ENCODE data around the gene DAB2IP.
A peak's percentile ranks its signal among the peaks of the same experiment; 100 is the strongest.

The DAB2IP gene

DNA sequence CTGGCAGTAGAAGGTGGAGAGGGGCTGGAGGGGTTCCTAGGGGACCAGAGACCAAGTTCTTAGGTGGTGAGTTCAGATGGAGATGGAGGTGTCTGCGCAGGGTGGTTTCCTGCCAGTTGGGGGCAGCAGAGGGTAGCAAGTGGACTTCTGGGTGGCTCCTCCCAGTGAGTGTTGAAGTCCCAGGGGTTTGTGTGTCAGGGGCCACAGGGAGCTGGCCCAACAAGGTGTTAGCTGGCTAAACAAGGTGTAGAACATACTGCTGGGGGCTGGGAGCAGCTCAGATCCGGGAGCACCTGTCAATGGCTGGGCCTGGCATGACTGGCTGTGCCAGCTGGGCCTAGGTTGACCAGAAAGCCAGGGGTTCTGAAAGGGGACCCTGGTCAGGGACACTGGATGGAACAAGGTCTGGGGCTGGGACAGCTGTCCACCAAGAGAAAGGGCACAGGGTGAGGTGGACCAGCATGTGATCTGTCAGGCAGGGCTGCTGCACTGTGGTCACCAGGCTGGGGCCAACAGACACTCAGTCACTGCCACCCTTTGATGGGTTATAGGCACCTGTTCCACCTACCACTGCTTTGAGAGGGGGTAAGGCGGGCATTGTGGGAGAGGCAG, 35.6 kb downstream of the DAB2IP start:
- DNase-seq, result peak; percentile 75

GRCh38 chr9:121688146-121688680, 36.8 kb downstream of the DAB2IP start:
- DNase-seq, result no peak

DNA sequence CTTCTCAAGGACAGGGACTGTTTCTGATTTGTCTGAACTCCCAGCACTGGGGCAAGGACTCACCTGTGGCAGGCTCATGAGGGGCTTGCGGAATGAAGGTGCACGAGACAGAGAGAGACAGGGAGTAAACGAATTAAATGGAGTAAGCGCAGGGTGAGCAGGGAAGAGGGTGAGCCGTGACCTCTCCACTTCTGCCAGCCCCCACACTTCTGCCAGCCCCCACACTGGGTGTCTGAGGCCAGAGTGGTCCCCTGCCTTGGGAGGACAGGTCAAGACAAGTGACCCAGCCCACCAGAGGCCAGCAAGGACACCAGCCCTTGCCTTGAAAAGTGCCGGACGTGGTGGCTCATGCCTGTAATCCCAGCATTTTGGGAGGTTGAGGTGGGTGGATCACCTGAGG, 37.2 kb downstream of the DAB2IP start:
- no peak for DNase-seq

GRCh38 chr9:121689461-121690157, 38.2 kb downstream of the DAB2IP start:
- DNase-seq, result no peak

DNA sequence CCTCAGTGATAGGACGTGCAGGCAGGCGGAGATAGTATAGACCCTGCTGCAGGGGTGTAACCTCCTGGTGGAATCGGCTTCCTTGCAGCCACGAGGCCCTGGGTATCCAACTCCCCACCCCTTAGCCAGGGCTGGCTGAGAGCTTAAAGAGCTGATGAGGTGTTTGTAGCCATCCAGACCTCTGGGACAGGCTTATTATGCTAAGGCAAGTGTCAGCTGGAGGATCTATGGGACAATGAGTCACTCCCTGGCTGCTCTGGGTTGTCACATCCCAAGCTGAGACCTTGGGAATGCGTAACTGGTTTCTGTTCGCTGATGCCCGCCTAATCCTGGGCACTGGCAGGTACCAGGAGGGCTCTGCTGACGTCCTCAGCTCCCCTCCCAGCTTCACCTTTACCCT, 38.9 kb downstream of the DAB2IP start:
- no peak for DNase-seq

- DNase-seq, result no peak
Observed at GRCh38 chr9:121690766-121691165, 39.3 kb downstream of the DAB2IP start.

DNA sequence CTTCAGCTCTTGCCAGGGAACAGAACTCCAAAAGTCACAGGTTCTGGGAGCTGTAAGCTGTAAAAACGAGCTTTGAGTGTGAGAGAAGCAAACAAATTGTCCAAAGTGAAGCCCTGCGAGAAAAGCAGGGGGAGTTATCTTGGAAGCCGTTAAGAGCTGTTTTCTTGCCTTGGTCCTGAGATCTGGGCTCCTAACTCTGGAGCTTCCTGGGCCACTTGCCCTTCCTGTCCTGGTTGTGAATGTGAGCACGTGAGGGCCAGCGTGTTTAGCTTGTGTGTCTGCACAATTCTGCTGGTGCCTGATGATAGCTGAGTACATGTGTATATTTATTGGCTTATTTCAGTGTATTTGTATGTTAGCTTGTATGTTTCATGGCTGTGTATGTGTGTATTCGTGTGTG, 40.5 kb downstream of the DAB2IP start:
- DNase-seq, result no peak

GRCh38 chr9:121692606-121693387, 41.4 kb downstream of the DAB2IP start:
- no peak for DNase-seq

DNA sequence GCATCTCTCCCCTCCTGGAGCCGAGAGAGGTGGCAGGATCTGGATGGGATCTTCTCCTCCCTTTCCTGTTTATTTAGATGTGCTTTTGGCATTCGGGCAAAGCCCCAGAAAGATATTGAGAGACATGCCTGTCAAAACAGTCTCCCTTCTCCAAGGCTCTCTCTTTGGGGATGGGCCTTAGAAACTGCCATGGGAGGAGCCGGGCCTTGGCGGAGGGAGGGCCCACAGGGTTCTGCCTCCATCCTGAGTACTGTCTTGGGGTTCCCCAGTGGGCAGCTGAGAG, 41.9 kb downstream of the DAB2IP start:
- DNase-seq, result no peak

DNA sequence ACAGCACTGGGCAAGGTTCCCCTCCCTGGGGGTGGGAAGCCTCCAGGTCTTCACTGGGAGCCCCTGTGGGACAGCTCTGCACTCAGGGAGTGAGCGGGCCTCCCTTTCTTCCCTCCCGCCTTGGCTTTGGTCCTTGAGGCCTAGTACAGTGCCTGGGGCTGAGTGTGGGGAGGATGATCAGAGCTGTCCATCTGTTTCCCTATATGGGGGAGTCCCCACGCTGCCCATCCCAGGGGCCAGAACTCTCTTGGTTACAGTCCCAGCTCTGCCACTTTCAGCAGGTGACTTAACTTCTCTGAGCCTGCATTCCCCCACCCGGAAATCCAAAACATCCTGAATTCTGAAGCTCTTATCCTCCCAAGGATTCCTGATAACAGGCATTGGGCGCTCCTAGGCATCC, 42.6 kb downstream of the DAB2IP start:
- no peak for DNase-seq

DNA sequence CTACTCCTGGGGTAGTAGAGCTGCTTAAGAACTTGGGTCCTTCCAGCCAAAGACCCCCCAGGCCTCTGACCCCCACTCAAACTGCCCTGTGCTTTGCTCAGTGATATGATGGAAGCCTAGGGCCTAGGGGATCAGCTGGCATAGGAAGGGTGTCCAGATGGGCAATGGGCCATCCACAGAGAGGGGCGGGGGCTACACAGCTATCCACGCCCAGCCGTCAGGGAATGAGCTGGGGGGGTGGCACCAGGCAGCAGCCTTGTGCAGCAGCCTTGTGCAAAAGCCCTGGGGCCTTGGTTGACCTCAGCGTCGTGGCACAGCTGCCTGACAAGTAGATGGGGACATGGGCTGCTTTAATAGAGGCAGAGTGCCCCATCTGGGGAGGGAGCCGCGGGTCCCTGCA, 43.2 kb downstream of the DAB2IP start:
- DNase-seq, result no peak

GRCh38 chr9:121696930-121697329, 45.5 kb downstream of the DAB2IP start:
- DNase-seq, result no peak

- peak; percentile 65 for DNase-seq
Observed at GRCh38 chr9:121698627-121699570, 47.5 kb downstream of the DAB2IP start.

DNA sequence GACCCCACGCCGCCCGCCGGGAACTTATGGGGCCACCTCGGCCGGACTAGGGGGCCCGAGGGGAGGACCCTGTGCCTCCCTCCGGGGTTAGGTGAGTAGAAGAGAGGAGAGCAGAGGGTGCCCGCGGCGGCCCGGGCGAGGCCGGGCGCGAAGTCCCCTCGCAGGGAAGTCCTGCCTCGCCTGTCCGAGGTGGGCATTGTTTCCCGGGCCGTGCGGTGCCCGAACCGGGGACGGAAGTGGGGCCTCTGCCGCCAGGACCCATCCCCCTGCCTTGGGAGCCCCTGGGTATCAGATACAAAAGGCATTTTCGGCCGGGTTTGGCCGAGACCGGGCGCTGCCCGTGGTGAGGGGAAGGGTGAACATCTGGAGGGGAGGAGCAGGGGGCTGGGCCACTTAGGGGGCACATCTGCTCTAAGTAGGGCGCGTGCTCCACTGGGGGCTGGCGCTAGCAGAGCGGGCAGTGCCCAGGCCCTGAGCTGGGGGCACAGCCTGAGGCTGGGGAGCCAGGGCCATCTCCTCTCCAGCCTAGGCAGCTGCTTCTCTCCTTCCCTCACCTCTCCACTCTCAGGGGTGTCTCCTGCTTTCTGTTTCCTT, 48.2 kb downstream of the DAB2IP start:
- no peak for DNase-seq

DNA sequence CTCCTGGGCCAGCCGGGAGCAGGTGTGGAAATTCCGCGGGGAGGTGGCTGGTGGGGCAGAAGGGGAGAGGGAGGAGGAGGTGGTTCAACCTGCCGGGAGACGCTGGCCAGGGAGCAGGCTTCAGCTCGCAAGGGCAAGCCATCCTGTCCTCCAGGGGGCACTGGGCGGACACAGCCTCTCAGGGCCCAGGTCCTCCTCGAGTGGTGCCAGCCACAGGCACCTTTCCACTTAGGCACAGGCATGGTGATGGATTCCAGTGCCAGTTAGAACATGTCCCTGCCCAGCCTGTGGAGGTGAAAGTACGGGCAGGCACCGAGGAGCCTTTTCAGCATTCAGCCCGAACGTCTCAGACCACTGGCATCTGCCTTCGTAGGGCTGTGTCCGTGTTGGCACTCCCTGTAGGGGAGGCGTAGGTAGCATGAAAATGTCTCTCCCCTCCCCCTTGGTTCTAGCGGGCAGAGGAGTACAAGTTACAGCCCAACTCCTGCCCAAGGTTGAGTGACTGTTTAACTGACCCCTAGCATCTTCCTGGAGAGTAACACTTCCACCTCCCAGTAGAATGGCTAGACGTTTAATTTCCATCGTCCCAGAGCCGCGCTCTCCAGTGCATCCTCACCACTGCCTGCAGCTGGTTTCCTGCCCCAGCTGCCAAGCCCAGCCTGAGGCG, 48.9 kb downstream of the DAB2IP start:
- DNase-seq, result no peak

DNA sequence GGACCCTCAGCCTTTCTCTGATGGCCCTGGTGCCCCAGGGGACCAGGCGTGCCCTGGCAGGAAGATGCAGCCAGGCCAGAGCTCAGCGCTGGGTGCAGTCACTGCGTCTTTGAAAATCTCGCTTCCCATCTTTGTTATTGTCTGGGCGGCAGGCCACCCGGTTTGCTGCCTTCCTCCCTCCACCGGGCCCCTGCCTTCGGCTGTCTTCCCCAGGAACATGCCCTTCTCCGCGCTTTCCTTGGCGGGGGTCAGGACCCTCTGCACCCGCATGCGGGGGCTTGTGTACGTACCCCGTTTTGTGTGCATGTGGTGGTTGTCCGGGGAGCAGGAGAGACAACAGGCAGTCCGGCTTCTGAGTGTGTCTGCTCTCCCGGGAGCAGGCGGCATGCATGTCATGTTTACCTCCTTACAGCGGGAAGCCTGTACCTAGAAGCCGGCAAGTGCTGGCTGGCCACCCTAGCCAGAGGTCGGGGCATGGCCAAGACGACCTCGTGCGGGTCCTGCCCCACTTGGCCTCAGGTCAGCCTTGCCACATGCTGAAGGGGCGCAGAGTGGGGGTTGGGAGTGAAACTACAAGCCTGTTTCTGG, 49.5 kb downstream of the DAB2IP start:
- DNase-seq, result no peak

GRCh38 chr9:121701736-121702261, 50.4 kb downstream of the DAB2IP start:
- no peak for DNase-seq

GRCh38 chr9:121703014-121703734, 51.7 kb downstream of the DAB2IP start:
- DNase-seq, result no peak

DNA sequence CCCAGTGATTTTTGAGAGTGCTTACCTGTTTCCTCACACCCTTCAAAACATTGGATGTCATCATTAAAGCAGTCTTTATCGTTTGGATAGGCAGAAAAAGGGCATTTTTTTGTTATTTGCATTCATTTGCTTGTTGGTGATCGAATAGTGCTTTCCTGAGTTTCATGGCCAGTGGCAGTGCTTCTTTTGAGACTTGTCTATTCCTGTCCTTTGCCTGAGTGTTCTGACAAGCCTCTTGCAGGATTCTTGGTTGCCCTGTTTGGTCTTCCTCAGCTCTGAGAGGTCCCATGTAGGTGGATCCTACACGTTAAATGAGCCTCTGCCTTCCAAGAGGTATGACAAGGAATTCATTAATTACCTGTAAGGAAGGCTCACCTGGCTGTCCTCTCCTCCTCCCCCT, 52.8 kb downstream of the DAB2IP start:
- DNase-seq, result no peak

DNA sequence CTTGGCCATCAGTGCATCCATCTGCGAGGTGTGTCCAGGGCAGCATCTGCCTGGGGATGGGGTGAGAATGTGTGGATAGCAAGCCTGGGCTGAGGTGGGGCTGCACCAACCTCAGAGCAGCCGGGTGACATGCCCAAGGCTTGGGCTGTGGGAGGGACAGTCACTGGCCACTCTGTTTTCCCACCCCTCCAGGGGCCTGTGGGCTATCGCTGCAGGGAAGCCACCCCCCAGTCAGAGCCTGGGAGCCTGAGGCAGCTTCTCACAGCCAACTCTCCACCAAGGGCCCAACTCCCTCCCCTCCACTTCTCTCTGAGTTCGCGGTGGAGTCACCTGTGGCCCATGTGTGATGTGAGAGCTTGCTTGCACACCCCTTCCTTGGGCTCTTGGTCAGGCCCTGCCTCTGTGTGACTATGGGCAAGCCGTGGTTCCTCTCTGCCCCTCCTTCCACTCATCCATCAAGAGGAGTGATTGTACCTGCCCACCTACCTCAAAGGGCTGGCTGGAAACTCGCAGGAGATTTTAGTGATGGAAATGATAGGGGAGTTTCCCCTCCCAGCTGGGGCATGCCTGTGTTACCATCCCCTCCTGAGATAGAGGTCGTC, 54.8 kb downstream of the DAB2IP start:
- DNase-seq, result no peak
